Measurements from ENCODE around the gene ADD1. TPM values are rescaled to one million over a fixed set of nuclear protein-coding genes. Genes with fewer than 3 reads are reported as not detected.

The ADD1 gene
- total RNA-seq, 1 experiment from 2014 or later: 232 TPM

GRCh38 chr4:2932951-2933565 is 89.4 kb downstream of the ADD1 start:
- DNase-seq (ENCODE audit: low spot score): no peak
- Histone ChIP-seq H3K4me3 (ENCODE audit: low read depth, low read length, poor library complexity, severe bottlenecking) (peak overlapping the region; percentile 71), H3K27me3 (replicated peaks; ENCODE audit: insufficient read depth, low read depth, low read length, poor library complexity) (no peaks in the 10 kb centered on the region), H3K27ac (ENCODE audit: low read depth, low read length, poor library complexity, severe bottlenecking) (peak overlapping the region; percentile 73), H3K9me3 (ENCODE audit: low read depth, low read length, poor library complexity, severe bottlenecking) (no peaks in the 10 kb centered on the region), H3K36me3 (ENCODE audit: insufficient read depth, low read length, poor library complexity, severe bottlenecking) (peaks cover 42% of the 10 kb centered on the region), H3K4me1 (ENCODE audit: insufficient read depth, low read length, poor library complexity, severe bottlenecking) (peaks cover 19% of the 10 kb centered on the region)
- ChIA-PET POLR2A (ENCODE audit: low non-redundant PET) (no interaction called here), CTCF (no interaction called here)
- BruUV-seq (replicated peaks): no TSS peak
- intact Hi-C loops (cut with micrococcal nuclease; ENCODE audit: unreplicated experiment): loop anchor here (2.0 kb wide), 1 partner anchor 168 kb away; no protein-coding TSS in a partner anchor
- TF ChIP-seq EZH2 (IDR thresholded peaks at IDR 0.05; ENCODE audit: borderline replicate concordance, low read depth, low read length, poor library complexity, severe bottlenecking): no peak
- TF ChIP-seq, protein P1, sequence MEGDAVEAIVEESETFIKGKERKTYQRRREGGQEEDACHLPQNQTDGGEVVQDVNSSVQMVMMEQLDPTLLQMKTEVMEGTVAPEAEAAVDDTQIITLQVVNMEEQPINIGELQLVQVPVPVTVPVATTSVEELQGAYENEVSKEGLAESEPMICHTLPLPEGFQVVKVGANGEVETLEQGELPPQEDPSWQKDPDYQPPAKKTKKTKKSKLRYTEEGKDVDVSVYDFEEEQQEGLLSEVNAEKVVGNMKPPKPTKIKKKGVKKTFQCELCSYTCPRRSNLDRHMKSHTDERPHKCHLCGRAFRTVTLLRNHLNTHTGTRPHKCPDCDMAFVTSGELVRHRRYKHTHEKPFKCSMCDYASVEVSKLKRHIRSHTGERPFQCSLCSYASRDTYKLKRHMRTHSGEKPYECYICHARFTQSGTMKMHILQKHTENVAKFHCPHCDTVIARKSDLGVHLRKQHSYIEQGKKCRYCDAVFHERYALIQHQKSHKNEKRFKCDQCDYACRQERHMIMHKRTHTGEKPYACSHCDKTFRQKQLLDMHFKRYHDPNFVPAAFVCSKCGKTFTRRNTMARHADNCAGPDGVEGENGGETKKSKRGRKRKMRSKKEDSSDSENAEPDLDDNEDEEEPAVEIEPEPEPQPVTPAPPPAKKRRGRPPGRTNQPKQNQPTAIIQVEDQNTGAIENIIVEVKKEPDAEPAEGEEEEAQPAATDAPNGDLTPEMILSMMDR (conservative IDR thresholded peaks at IDR 0.05; ENCODE audit: low read depth, low read length): no peak

- Histone ChIP-seq H3K4me1 (ENCODE audit: insufficient read depth, low read length, poor library complexity, severe bottlenecking) (peaks cover 19% of the 10 kb centered on the region), H3K9me3 (ENCODE audit: low read depth, low read length, poor library complexity, severe bottlenecking) (no peaks in the 10 kb centered on the region), H3K4me3 (ENCODE audit: low read depth, low read length, poor library complexity, severe bottlenecking) (peak overlapping the region; percentile 71), H3K36me3 (ENCODE audit: insufficient read depth, low read length, poor library complexity, severe bottlenecking) (peaks cover 40% of the 10 kb centered on the region), H3K27me3 (replicated peaks; ENCODE audit: insufficient read depth, low read depth, low read length, poor library complexity) (no peaks in the 10 kb centered on the region), H3K27ac (ENCODE audit: low read depth, low read length, poor library complexity, severe bottlenecking) (peak overlapping the region; percentile 73)
- BruUV-seq (replicated peaks): no TSS peak
- CTCF ChIA-PET: no interaction called here
- POLR2A ChIA-PET (ENCODE audit: low non-redundant PET): no interaction called here
- intact Hi-C loops (cut with micrococcal nuclease; ENCODE audit: unreplicated experiment): loop anchor here (2.0 kb wide), 1 partner anchor 169 kb away; no protein-coding TSS in a partner anchor
- DNase-seq (ENCODE audit: low spot score): no peak
- no peak for TF ChIP-seq EZH2 (IDR thresholded peaks at IDR 0.05; ENCODE audit: borderline replicate concordance, low read depth, low read length, poor library complexity, severe bottlenecking)
- TF ChIP-seq, protein P1 (conservative IDR thresholded peaks at IDR 0.05; ENCODE audit: low read depth, low read length): no peak
Observed at GRCh38 chr4:2933566-2934076, 90.0 kb downstream of the ADD1 start.

- intact Hi-C loops (cut with micrococcal nuclease; ENCODE audit: unreplicated experiment): no loop called here
- CTCF ChIA-PET: no interaction called here
- Histone ChIP-seq H3K36me3 (ENCODE audit: insufficient read depth, low read length, poor library complexity, severe bottlenecking) (peaks cover 46% of the 10 kb centered on the region), H3K27me3 (replicated peaks; ENCODE audit: insufficient read depth, low read depth, low read length, poor library complexity) (no peaks in the 10 kb centered on the region), H3K27ac (ENCODE audit: low read depth, low read length, poor library complexity, severe bottlenecking) (peak overlapping the region; percentile 89), H3K9me3 (ENCODE audit: low read depth, low read length, poor library complexity, severe bottlenecking) (no peaks in the 10 kb centered on the region), H3K4me3 (ENCODE audit: low read depth, low read length, poor library complexity, severe bottlenecking) (peak overlapping the region; percentile 85), H3K4me1 (ENCODE audit: insufficient read depth, low read length, poor library complexity, severe bottlenecking) (peaks cover 19% of the 10 kb centered on the region)
- BruUV-seq (replicated peaks): no TSS peak
- POLR2A ChIA-PET (ENCODE audit: low non-redundant PET): no interaction called here
- TF ChIP-seq EZH2 (IDR thresholded peaks at IDR 0.05; ENCODE audit: borderline replicate concordance, low read depth, low read length, poor library complexity, severe bottlenecking): no peak
- TF ChIP-seq, protein P1 (conservative IDR thresholded peaks at IDR 0.05; ENCODE audit: low read depth, low read length): no peak
- DNase-seq (ENCODE audit: low spot score): peak; percentile 36
Observed at GRCh38 chr4:2934077-2934812, 90.6 kb downstream of the ADD1 start.
